Neuron (in vitro differentiated cells): Measurements from ENCODE around the gene ANKRD29.
A peak's percentile ranks its signal among the peaks of the same experiment; 100 is the strongest.

Experiments
- H2AFZ ChIP-seq: one replicate; pipeline ENCODE4 v1.6.1; 2013; ENCODE audit warnings: low read depth, mild to moderate bottlenecking, inconsistent platforms, low read length, moderate library complexity
- H3K27me3 ChIP-seq: one replicate; pipeline ENCODE4 v1.6.1; 2013; ENCODE audit warnings: low read length; ENCODE audit not compliant: insufficient read depth
- H3K36me3 ChIP-seq: one replicate; pipeline ENCODE4 v1.6.1; 2013; ENCODE audit warnings: low read length; ENCODE audit not compliant: insufficient read depth
- H3K4me1 ChIP-seq: one replicate; pipeline ENCODE4 v1.6.1; 2013; ENCODE audit warnings: low read length; ENCODE audit not compliant: insufficient read depth
- H3K4me3 ChIP-seq: 2 replicates; pipeline ENCODE4 v1.5.1; 2013; ENCODE audit warnings: mild to moderate bottlenecking, low read length, moderate library complexity
- H3K9me3 ChIP-seq: one replicate; pipeline ENCODE4 v1.6.1; 2013; ENCODE audit warnings: low read length

The ANKRD29 gene

GRCh38 chr18:23675236-23675635 lies 12.5 kb upstream of the ANKRD29 start:
- Histone ChIP-seq H2AFZ (no peak overlapping the region), H3K9me3 (no peaks in the 10 kb centered on the region), H3K4me3 (no peak overlapping the region), H3K27me3 (no peaks in the 10 kb centered on the region), H3K4me1 (no peaks in the 10 kb centered on the region), H3K36me3 (no peaks in the 10 kb centered on the region)

- H3K4me1 ChIP-seq: no peaks in the 10 kb centered on the region
- H3K4me3 ChIP-seq: no peak overlapping the region
- H3K36me3 ChIP-seq: no peaks in the 10 kb centered on the region
- H3K27me3 ChIP-seq: peaks cover 7% of the 10 kb centered on the region
- H2AFZ ChIP-seq: no peak overlapping the region
- no peaks in the 10 kb centered on the region for H3K9me3 ChIP-seq
These were observed 11.0 kb upstream of the ANKRD29 start for GRCh38 chr18:23673725-23674124.

DNA sequence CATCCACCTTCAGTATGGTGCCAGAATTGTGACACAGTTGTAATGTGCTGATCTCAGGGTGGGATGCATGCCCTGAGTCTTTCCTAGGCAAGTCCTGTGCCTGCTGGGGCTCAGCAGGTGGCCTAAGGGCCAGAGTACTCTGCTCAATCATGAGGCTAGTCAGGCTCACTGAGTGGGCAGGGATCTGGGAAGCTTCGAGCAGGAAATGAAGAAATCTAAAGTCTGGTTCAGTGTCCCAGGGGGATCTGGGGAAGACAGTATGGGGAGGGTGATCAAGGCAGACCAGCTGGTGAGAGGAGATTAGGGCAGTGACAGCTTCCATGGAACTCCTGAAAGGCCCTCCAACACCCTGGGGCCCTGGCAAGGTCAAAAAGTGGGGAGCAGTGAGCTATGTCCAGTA lies 8.9 kb upstream of the ANKRD29 start:
- no peaks in the 10 kb centered on the region for H3K36me3 ChIP-seq
- H3K27me3 ChIP-seq: peaks cover 12% of the 10 kb centered on the region
- H2AFZ ChIP-seq: no peak overlapping the region
- H3K9me3 ChIP-seq: no peaks in the 10 kb centered on the region
- H3K4me3 ChIP-seq: no peak overlapping the region
- H3K4me1 ChIP-seq: no peaks in the 10 kb centered on the region

GRCh38 chr18:23669804-23670405 lies 7.2 kb upstream of the ANKRD29 start:
- no peaks in the 10 kb centered on the region for H3K9me3 ChIP-seq
- H3K4me3 ChIP-seq: no peak overlapping the region
- H3K36me3 ChIP-seq: no peaks in the 10 kb centered on the region
- H2AFZ ChIP-seq: no peak overlapping the region
- peaks cover 23% of the 10 kb centered on the region for H3K27me3 ChIP-seq
- no peaks in the 10 kb centered on the region for H3K4me1 ChIP-seq

GRCh38 chr18:23669202-23669766 lies 6.6 kb upstream of the ANKRD29 start:
- Histone ChIP-seq H3K4me3 (no peak overlapping the region), H3K4me1 (no peaks in the 10 kb centered on the region), H3K36me3 (no peaks in the 10 kb centered on the region), H3K27me3 (peaks cover 30% of the 10 kb centered on the region), H3K9me3 (no peaks in the 10 kb centered on the region), H2AFZ (no peak overlapping the region)

DNA sequence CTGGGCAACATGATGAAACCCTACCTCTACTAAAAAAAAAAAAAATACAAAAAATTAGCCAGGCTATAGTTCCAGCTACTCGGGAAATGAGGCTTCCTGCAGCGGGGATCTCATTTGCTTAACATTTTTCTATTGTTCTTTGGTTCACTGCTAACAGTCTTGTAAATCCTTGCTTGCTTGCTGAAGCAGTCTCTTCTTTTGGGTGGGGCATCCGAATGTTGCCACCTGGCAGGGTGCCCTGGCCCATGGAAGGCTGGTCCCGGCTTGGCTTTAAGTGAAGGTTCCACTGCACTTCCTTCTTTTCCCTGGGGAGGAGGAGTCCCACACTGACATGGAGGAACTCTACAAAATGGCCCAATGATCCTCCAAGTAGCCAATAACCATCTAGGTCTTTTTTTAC lies 6.0 kb upstream of the ANKRD29 start:
- Histone ChIP-seq H3K36me3 (no peaks in the 10 kb centered on the region), H3K4me3 (no peak overlapping the region), H3K4me1 (no peaks in the 10 kb centered on the region), H2AFZ (no peak overlapping the region), H3K9me3 (no peaks in the 10 kb centered on the region), H3K27me3 (peaks cover 32% of the 10 kb centered on the region)

DNA sequence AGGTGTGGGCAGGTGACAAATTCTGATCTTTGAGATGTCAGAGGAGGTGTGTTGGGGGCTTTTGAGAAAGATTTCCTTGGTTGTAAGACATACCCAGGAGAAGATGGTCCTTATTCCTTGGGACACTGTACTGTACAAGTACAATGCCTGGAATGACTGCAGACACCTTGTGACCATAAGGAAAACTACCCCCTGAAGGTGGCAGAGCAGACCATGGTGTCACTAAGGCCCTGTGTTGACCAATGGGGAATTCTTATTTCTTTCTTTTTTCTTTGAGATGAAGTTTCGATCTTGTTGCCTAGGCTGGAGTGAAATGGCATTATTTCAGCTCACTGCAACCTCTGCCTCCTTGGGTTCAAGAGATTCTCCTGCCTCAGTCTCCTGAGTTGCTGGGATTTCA lies 4.4 kb upstream of the ANKRD29 start:
- no peaks in the 10 kb centered on the region for H3K9me3 ChIP-seq
- peaks cover 44% of the 10 kb centered on the region for H3K27me3 ChIP-seq
- H2AFZ ChIP-seq: no peak overlapping the region
- H3K4me1 ChIP-seq: peaks cover 6% of the 10 kb centered on the region
- no peaks in the 10 kb centered on the region for H3K36me3 ChIP-seq
- H3K4me3 ChIP-seq: no peak overlapping the region

DNA sequence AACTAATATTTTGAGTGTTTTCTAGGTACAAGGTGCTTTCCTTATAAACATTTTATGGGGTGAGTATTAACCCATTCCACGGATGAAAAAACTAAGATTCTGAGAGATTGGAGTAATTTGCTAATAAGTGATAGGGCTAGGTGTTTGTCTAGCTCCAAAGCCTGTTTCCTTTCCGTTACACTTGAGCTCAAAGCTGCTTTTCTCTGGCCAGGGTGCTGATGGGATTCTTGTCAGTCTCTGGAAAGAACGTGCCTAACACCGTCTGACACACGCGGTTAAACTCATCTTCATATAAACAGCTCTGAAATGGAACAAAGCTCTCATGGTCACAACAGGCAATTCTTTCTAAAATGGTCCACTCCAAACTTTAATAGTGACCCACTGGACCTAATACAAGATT lies 2.0 kb upstream of the ANKRD29 start:
- no peaks in the 10 kb centered on the region for H3K9me3 ChIP-seq
- H3K36me3 ChIP-seq: no peaks in the 10 kb centered on the region
- H2AFZ ChIP-seq: no peak overlapping the region
- H3K4me1 ChIP-seq: peaks cover 7% of the 10 kb centered on the region
- peaks cover 62% of the 10 kb centered on the region for H3K27me3 ChIP-seq
- H3K4me3 ChIP-seq: no peak overlapping the region

- peak overlapping the region; percentile 39 for H3K4me3 ChIP-seq
- H3K27me3 ChIP-seq: peaks cover 70% of the 10 kb centered on the region
- H3K36me3 ChIP-seq: no peaks in the 10 kb centered on the region
These were observed 889 bp downstream of the ANKRD29 start for GRCh38 chr18:23661735-23662308.

GRCh38 chr18:23658285-23658684 lies 4.4 kb downstream of the ANKRD29 start:
- Histone ChIP-seq H2AFZ (no peak overlapping the region), H3K4me1 (peaks cover 7% of the 10 kb centered on the region), H3K36me3 (no peaks in the 10 kb centered on the region), H3K27me3 (peaks cover 44% of the 10 kb centered on the region), H3K4me3 (no peak overlapping the region), H3K9me3 (no peaks in the 10 kb centered on the region)

More at GRCh38 chr18:23661735-23662308, 889 bp downstream of the ANKRD29 start:
- Histone ChIP-seq H3K9me3 (no peaks in the 10 kb centered on the region), H3K4me1 (peaks cover 7% of the 10 kb centered on the region), H2AFZ (no peak overlapping the region)

- H3K9me3 ChIP-seq: no peaks in the 10 kb centered on the region
- H3K4me3 ChIP-seq: no peak overlapping the region
- peaks cover 8% of the 10 kb centered on the region for H3K4me1 ChIP-seq
- peaks cover 4% of the 10 kb centered on the region for H3K27me3 ChIP-seq
- no peak overlapping the region for H2AFZ ChIP-seq
- no peaks in the 10 kb centered on the region for H3K36me3 ChIP-seq
These were observed 10.5 kb downstream of the ANKRD29 start for GRCh38 chr18:23652232-23652631.

GRCh38 chr18:23650968-23651927 lies 11.5 kb downstream of the ANKRD29 start:
- Histone ChIP-seq H3K36me3 (no peaks in the 10 kb centered on the region), H3K4me3 (no peak overlapping the region), H3K9me3 (no peaks in the 10 kb centered on the region), H3K4me1 (peaks cover 8% of the 10 kb centered on the region), H2AFZ (no peak overlapping the region), H3K27me3 (no peaks in the 10 kb centered on the region)
